ENCODE results near the gene TAF9B.

The TAF9B gene

DNA sequence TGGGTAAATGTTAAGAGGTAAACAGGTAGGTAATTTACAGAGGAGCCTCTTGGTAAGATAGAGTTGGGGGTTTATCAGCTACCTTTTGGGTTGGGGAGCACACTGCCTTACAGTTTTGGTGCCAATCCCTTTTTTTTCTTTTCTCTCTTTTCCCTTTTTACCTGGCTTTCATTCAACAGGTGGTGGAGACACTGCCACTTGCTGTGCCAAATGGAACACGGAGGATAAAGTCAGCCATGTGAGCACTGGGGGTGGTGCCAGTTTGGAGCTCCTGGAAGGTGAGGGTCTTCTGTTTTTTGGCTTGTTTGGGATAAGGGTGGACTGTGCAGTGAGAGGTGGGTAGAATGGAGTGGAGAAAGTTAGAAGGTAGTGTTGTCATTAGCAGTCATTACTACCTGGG, 14.3 kb downstream of the TAF9B start:
- no peaks in the 10 kb centered on the region for H3K27me3 ChIP-seq
- no peak overlapping the region for H3K27ac ChIP-seq
- peaks cover 0 to 65% (median 19%) of the 10 kb centered on the region in 3 donors for H3K36me3 ChIP-seq
- no peak for DNase-seq
- TF ChIP-seq, protein P1, sequence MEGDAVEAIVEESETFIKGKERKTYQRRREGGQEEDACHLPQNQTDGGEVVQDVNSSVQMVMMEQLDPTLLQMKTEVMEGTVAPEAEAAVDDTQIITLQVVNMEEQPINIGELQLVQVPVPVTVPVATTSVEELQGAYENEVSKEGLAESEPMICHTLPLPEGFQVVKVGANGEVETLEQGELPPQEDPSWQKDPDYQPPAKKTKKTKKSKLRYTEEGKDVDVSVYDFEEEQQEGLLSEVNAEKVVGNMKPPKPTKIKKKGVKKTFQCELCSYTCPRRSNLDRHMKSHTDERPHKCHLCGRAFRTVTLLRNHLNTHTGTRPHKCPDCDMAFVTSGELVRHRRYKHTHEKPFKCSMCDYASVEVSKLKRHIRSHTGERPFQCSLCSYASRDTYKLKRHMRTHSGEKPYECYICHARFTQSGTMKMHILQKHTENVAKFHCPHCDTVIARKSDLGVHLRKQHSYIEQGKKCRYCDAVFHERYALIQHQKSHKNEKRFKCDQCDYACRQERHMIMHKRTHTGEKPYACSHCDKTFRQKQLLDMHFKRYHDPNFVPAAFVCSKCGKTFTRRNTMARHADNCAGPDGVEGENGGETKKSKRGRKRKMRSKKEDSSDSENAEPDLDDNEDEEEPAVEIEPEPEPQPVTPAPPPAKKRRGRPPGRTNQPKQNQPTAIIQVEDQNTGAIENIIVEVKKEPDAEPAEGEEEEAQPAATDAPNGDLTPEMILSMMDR (IDR thresholded peaks at IDR 0.05) = no peak
- intact Hi-C loops (cut with DNase I; ENCODE audit: low total_unique reads) = no loop called here
- no peaks in the 10 kb centered on the region for H3K9me3 ChIP-seq
- no peaks in the 10 kb centered on the region for H3K4me1 ChIP-seq
- no peak overlapping the region for H3K4me3 ChIP-seq

DNA sequence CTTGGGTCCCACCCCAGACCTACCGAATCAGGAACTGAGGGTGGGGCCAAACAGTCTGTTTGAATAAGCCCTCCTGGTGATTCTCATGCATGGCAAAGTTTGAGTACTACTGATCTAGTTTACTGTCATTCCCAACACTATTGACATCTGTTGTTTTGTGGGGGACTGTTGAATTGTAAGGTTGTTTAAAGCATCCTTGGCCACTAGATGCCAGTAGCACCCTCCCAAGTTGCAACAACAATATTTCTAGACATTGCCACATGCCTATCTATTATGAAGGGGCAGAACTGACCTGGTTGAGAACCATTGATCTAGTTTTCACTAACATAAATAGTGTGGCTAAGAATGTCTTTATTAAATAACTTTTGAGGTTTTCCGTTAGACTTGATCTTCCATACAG, 15.1 kb downstream of the TAF9B start:
- intact Hi-C loops (cut with DNase I; ENCODE audit: low total_unique reads) = no loop called here
- Histone ChIP-seq H3K27me3 (no peaks in the 10 kb centered on the region), H3K9me3 (no peaks in the 10 kb centered on the region), H3K4me3 (no peak overlapping the region), H3K4me1 (no peaks in the 10 kb centered on the region), H3K36me3 (peaks cover 0 to 61% (median 24%) of the 10 kb centered on the region in 3 donors), H3K27ac (no peak overlapping the region)
- TF ChIP-seq, protein P1 (IDR thresholded peaks at IDR 0.05) = no peak
- DNase-seq = no peak

DNA sequence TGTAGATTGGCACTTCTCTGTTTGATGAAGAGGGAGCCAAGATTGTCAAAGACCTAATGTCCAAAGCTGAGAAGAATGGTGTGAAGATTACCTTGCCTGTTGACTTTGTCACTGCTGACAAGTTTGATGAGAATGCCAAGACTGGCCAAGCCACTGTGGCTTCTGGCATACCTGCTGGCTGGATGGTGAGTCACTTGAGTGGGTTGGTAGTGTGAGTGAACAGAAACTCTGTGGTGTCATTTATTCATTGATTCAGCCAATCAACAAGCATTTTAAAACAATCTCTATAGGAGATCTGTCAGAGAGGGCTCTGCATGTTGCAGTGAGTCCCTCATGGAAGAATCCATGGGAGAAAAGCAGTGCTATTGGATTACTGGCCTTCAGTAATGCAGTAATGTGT, 16.3 kb downstream of the TAF9B start:
- DNase-seq = no peak
- intact Hi-C loops (cut with DNase I; ENCODE audit: low total_unique reads) = no loop called here

DNA sequence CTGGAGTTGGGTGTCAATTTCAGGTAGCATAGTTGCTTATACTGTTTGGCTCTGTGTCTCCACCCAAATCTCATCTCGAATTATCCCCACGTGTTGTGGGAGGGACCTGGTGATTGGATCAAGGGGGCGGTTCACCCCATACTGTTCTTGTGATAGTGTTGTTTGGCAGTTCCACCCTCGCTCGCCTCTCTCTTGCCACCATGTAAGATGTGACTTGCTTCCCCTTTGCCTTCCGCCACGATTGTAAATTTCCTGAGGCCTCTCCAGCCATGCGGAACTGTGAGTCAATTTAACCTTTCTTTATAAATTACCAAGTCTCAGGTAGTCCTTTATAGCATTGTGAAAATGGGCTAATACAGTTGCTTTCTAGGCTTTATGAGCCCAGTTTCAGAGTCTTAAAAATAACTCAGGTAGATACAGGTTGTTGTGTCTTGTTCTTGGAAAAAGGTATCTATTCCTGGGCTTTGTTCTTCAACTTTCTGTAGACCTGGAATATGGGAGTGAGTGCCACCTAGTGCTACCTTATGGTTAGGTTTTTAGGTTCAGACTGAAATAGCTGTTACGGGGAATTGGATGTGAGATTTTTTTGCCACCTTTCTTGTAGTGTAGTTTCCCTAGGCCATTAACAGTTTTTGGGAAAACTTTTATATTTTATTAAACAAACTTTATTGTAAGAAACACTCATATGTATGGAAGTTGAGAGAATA, 19.8 kb downstream of the TAF9B start:
- DNase-seq = no peak
- Histone ChIP-seq H3K36me3 (peaks cover 20 to 78% (median 48%) of the 10 kb centered on the region in 3 donors), H3K9me3 (no peaks in the 10 kb centered on the region), H3K27me3 (no peaks in the 10 kb centered on the region), H3K4me3 (no peak overlapping the region), H3K4me1 (no peaks in the 10 kb centered on the region), H3K27ac (no peak overlapping the region)
- TF ChIP-seq, protein P1 (IDR thresholded peaks at IDR 0.05) = no peak
- intact Hi-C loops (cut with DNase I; ENCODE audit: low total_unique reads) = no loop called here

More for the DNA sequence above, 16.3 kb downstream of the TAF9B start:
- TF ChIP-seq, protein P1 (IDR thresholded peaks at IDR 0.05) = no peak
- Histone ChIP-seq H3K9me3 (no peaks in the 10 kb centered on the region), H3K4me3 (no peak overlapping the region), H3K4me1 (no peaks in the 10 kb centered on the region), H3K36me3 (peaks cover 0 to 65% (median 33%) of the 10 kb centered on the region in 3 donors), H3K27me3 (no peaks in the 10 kb centered on the region), H3K27ac (no peak overlapping the region)

DNA sequence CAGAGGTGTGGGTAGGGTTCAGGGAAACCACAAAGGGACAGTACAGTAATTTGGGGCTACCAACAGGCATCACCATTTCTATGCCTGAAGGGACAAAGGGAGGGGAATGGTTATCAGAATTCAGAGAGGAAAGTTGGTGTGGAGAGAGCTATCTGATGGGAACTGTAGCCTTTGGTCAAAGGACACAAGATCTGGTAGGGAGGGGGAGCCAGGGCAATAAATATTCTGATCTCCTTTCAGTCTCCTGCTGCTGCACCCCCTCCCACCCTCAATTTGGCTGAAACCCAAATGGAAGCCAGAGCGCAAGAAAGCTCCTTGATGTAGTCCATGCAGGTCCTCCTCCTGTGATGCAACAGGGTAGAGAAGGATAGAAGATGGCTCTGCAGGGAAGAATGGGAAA, 20.8 kb downstream of the TAF9B start:
- Histone ChIP-seq H3K4me1 (no peaks in the 10 kb centered on the region), H3K36me3 (peaks cover 29 to 78% (median 54%) of the 10 kb centered on the region in 3 donors), H3K27me3 (no peaks in the 10 kb centered on the region), H3K9me3 (no peaks in the 10 kb centered on the region), H3K4me3 (no peak overlapping the region), H3K27ac (no peak overlapping the region)
- TF ChIP-seq, protein P1 (IDR thresholded peaks at IDR 0.05) = no peak
- DNase-seq = no peak
- intact Hi-C loops (cut with DNase I; ENCODE audit: low total_unique reads) = no loop called here
